ENCODE data around the gene TLN1.

The TLN1 gene

GRCh38 chr9:35690294-35690613 is 41.7 kb downstream of the TLN1 start:
- Histone ChIP-seq H3K36me3 (ENCODE audit: control insufficient read depth, low read length) (no peaks in the 10 kb centered on the region), H3K27ac (ENCODE audit: low read depth, low read length) (no peak overlapping the region), H3K4me1 (ENCODE audit: control insufficient read depth, low read length) (peaks cover 49% of the 10 kb centered on the region), H3K27me3 (ENCODE audit: control insufficient read depth, low read length) (no peaks in the 10 kb centered on the region), H3K9me2 (replicated peaks; ENCODE audit: control insufficient read depth, low read length) (no peaks in the 10 kb centered on the region), H3K4me3 (ENCODE audit: low read length) (peak overlapping the region; percentile 81), H3F3A (ENCODE audit: control insufficient read depth, insufficient read depth) (peaks cover 8% of the 10 kb centered on the region; the same call in 1 of the 2 replicates), H3K79me2 (ENCODE audit: control insufficient read depth, low read length) (no peaks in the 10 kb centered on the region), H3K9me3 (ENCODE audit: control insufficient read depth, insufficient read depth, low read length) (no peaks in the 10 kb centered on the region), H3K4me2 (ENCODE audit: low read length) (peak overlapping the region; percentile 95), H4K20me1 (ENCODE audit: control insufficient read depth, insufficient read depth, low read depth, low read length) (no peaks in the 10 kb centered on the region)
- TF ChIP-seq CTCF (IDR thresholded peaks at IDR 0.05; ENCODE audit: low read depth, low read length, poor library complexity, severe bottlenecking), result no peak
- TF ChIP-seq EZH2phosphoT487 (IDR thresholded peaks at IDR 0.05; ENCODE audit: borderline replicate concordance, low read length), result no peak

GRCh38 chr9:35689542-35690293 is 42.3 kb downstream of the TLN1 start, which contains the start of gene TPM2:
Gene TPM2 (minus strand): TSS chr9:35689925. CDS start chr9:35689817, 108 bp downstream.
- Histone ChIP-seq H3K27ac (ENCODE audit: low read depth, low read length) (peak within 1 kb of the TSS; percentile 30), H3F3A (ENCODE audit: control insufficient read depth, insufficient read depth) (peaks cover 8% of the 10 kb centered on the region; the same call in 1 of the 2 replicates), H3K27me3 (ENCODE audit: control insufficient read depth, low read length) (no peaks in the 10 kb centered on the region), H3K9me3 (ENCODE audit: control insufficient read depth, insufficient read depth, low read length) (no peaks in the 10 kb centered on the region), H3K4me1 (ENCODE audit: control insufficient read depth, low read length) (peaks cover 49% of the 10 kb centered on the region), H3K79me2 (ENCODE audit: control insufficient read depth, low read length) (no peaks in the 10 kb centered on the region), H3K36me3 (ENCODE audit: control insufficient read depth, low read length) (no peaks in the 10 kb centered on the region), H3K4me3 (ENCODE audit: low read length) (peak within 1 kb of the TSS; percentile 81), H3K9me2 (replicated peaks; ENCODE audit: control insufficient read depth, low read length) (no peaks in the 10 kb centered on the region), H3K4me2 (ENCODE audit: low read length) (peak within 1 kb of the TSS; percentile 95), H4K20me1 (ENCODE audit: control insufficient read depth, insufficient read depth, low read depth, low read length) (no peaks in the 10 kb centered on the region)
- no peak for TF ChIP-seq CTCF (IDR thresholded peaks at IDR 0.05; ENCODE audit: low read depth, low read length, poor library complexity, severe bottlenecking)
- TF ChIP-seq EZH2phosphoT487 (IDR thresholded peaks at IDR 0.05; ENCODE audit: borderline replicate concordance, low read length), result no peak

- Histone ChIP-seq H3K4me1 (ENCODE audit: control insufficient read depth, low read length) (peaks cover 49% of the 10 kb centered on the region), H3K4me2 (ENCODE audit: low read length) (no peak overlapping the region; the same call in 1 of the 2 replicates), H3F3A (ENCODE audit: control insufficient read depth, insufficient read depth) (peaks cover 8% of the 10 kb centered on the region; the same call in 1 of the 2 replicates), H3K9me3 (ENCODE audit: control insufficient read depth, insufficient read depth, low read length) (no peaks in the 10 kb centered on the region), H3K36me3 (ENCODE audit: control insufficient read depth, low read length) (no peaks in the 10 kb centered on the region), H3K27me3 (ENCODE audit: control insufficient read depth, low read length) (no peaks in the 10 kb centered on the region), H3K4me3 (ENCODE audit: low read length) (no peak overlapping the region), H3K79me2 (ENCODE audit: control insufficient read depth, low read length) (no peaks in the 10 kb centered on the region), H3K9me2 (replicated peaks; ENCODE audit: control insufficient read depth, low read length) (no peaks in the 10 kb centered on the region), H4K20me1 (ENCODE audit: control insufficient read depth, insufficient read depth, low read depth, low read length) (no peaks in the 10 kb centered on the region), H3K27ac (ENCODE audit: low read depth, low read length) (no peak overlapping the region)
- TF ChIP-seq CTCF (IDR thresholded peaks at IDR 0.05; ENCODE audit: low read depth, low read length, poor library complexity, severe bottlenecking) (no peak), EZH2phosphoT487 (IDR thresholded peaks at IDR 0.05; ENCODE audit: borderline replicate concordance, low read length) (no peak)
These were observed 43.1 kb downstream of the TLN1 start for GRCh38 chr9:35688558-35689541.

All from DOHH2 (cell line).